Measurements from ENCODE around the gene CLSTN2.

CLSTN2 gene

GRCh38 chr3:140387244-140387643 lies 452.3 kb downstream of the CLSTN2 start:
- no peak for TF ChIP-seq CTCF (IDR thresholded peaks at IDR 0.05; ENCODE audit: control insufficient read depth, insufficient read depth, low read depth, low read length, missing control alignments)
- H3K4me3 ChIP-seq (ENCODE audit: control insufficient read depth, low read depth, low read length), result no peak overlapping the region
- no peak for DNase-seq (ENCODE audit: low read depth)

GRCh38 chr3:140388202-140388922 lies 453.4 kb downstream of the CLSTN2 start:
- H3K4me3 ChIP-seq (ENCODE audit: control insufficient read depth, low read depth, low read length), result no peak overlapping the region
- TF ChIP-seq CTCF (IDR thresholded peaks at IDR 0.05; ENCODE audit: control insufficient read depth, insufficient read depth, low read depth, low read length, missing control alignments), result no peak
- DNase-seq (ENCODE audit: low read depth), result no peak

GRCh38 chr3:140391061-140391460 lies 456.1 kb downstream of the CLSTN2 start:
- TF ChIP-seq CTCF (IDR thresholded peaks at IDR 0.05; ENCODE audit: control insufficient read depth, insufficient read depth, low read depth, low read length, missing control alignments), result no peak
- no peak for DNase-seq (ENCODE audit: low read depth)

GRCh38 chr3:140394488-140395133 lies 459.6 kb downstream of the CLSTN2 start:
- no peak for TF ChIP-seq CTCF (IDR thresholded peaks at IDR 0.05; ENCODE audit: control insufficient read depth, insufficient read depth, low read depth, low read length, missing control alignments)

More at GRCh38 chr3:140391061-140391460, 456.1 kb downstream of the CLSTN2 start:
- no peak overlapping the region for H3K4me3 ChIP-seq (ENCODE audit: control insufficient read depth, low read depth, low read length)

GRCh38 chr3:140395134-140396075 lies 460.4 kb downstream of the CLSTN2 start:
- H3K4me3 ChIP-seq (ENCODE audit: control insufficient read depth, low read depth, low read length), result no peak overlapping the region
- DNase-seq (ENCODE audit: low read depth), result no peak
- no peak for TF ChIP-seq CTCF (IDR thresholded peaks at IDR 0.05; ENCODE audit: control insufficient read depth, insufficient read depth, low read depth, low read length, missing control alignments)

More at GRCh38 chr3:140394488-140395133, 459.6 kb downstream of the CLSTN2 start:
- DNase-seq (ENCODE audit: low read depth), result no peak
- H3K4me3 ChIP-seq (ENCODE audit: control insufficient read depth, low read depth, low read length), result no peak overlapping the region

GRCh38 chr3:140396110-140396509 lies 461.1 kb downstream of the CLSTN2 start:
- no peak overlapping the region for H3K4me3 ChIP-seq (ENCODE audit: control insufficient read depth, low read depth, low read length)
- no peak for TF ChIP-seq CTCF (IDR thresholded peaks at IDR 0.05; ENCODE audit: control insufficient read depth, insufficient read depth, low read depth, low read length, missing control alignments)

More at GRCh38 chr3:140396110-140396509, 461.1 kb downstream of the CLSTN2 start:
- DNase-seq (ENCODE audit: low read depth), result no peak

Measured in AG09309 (cell line).